Measurements from ENCODE around the gene RHOD. TPM values are rescaled to one million over a fixed set of nuclear protein-coding genes. Genes with fewer than 3 reads are reported as not detected.

Gene RHOD
- total RNA-seq, 1 experiment from 2014 or later: 190 TPM

- TF ChIP-seq CTCF (IDR thresholded peaks at IDR 0.05; ENCODE audit: unreplicated experiment): no peak
- ChIA-PET POLR2A (no interaction called here), CTCF (no interaction called here)
- peaks cover 25% of the 10 kb centered on the region for H3K4me1 Mint-ChIP-seq (ENCODE audit: insufficient read depth, unreplicated experiment)
- intact Hi-C loops (cut with micrococcal nuclease): loop anchor here (5.0 kb wide), 1 partner anchor 51 kb away; no protein-coding TSS in a partner anchor
- peak overlapping the region; percentile 29 for H3K27ac Mint-ChIP-seq (ENCODE audit: low read depth, unreplicated experiment)
- H3K9me3 Mint-ChIP-seq (ENCODE audit: unreplicated experiment): no peaks in the 10 kb centered on the region
- peak; percentile 94 for DNase-seq (ENCODE audit: unreplicated experiment)
- no TSS peak for BruUV-seq (replicated peaks)
- no peaks in the 10 kb centered on the region for H3K27me3 Mint-ChIP-seq (ENCODE audit: insufficient read depth, unreplicated experiment)
- no peaks in the 10 kb centered on the region for H3K36me3 Mint-ChIP-seq (ENCODE audit: insufficient read depth, unreplicated experiment)
- no peak overlapping the region for H3K4me3 Mint-ChIP-seq (ENCODE audit: unreplicated experiment)
Observed at GRCh38 chr11:67033661-67034166, 22.9 kb upstream of the RHOD start.

- Mint-ChIP-seq H3K4me1 (ENCODE audit: insufficient read depth, unreplicated experiment) (peaks cover 25% of the 10 kb centered on the region), H3K36me3 (ENCODE audit: insufficient read depth, unreplicated experiment) (no peaks in the 10 kb centered on the region), H3K27ac (ENCODE audit: low read depth, unreplicated experiment) (no peak overlapping the region), H3K27me3 (ENCODE audit: insufficient read depth, unreplicated experiment) (no peaks in the 10 kb centered on the region), H3K9me3 (ENCODE audit: unreplicated experiment) (no peaks in the 10 kb centered on the region), H3K4me3 (ENCODE audit: unreplicated experiment) (no peak overlapping the region)
- BruUV-seq (replicated peaks): no TSS peak
- intact Hi-C loops (cut with micrococcal nuclease): loop anchor here (5.0 kb wide), 1 partner anchor 52 kb away; no protein-coding TSS in a partner anchor
- TF ChIP-seq CTCF (IDR thresholded peaks at IDR 0.05; ENCODE audit: unreplicated experiment): no peak
- DNase-seq (ENCODE audit: unreplicated experiment): no peak
- POLR2A ChIA-PET: no interaction called here
- CTCF ChIA-PET: no interaction called here
Observed at GRCh38 chr11:67034350-67034749, 22.3 kb upstream of the RHOD start.

GRCh38 chr11:67040147-67040546 lies 16.5 kb upstream of the RHOD start:
- H3K27ac Mint-ChIP-seq (ENCODE audit: low read depth, unreplicated experiment): no peak overlapping the region
- DNase-seq (ENCODE audit: unreplicated experiment): no peak
- TF ChIP-seq CTCF (IDR thresholded peaks at IDR 0.05; ENCODE audit: unreplicated experiment): no peak
- no TSS peak for BruUV-seq (replicated peaks)
- H3K4me3 Mint-ChIP-seq (ENCODE audit: unreplicated experiment): no peak overlapping the region
- intact Hi-C loops (cut with micrococcal nuclease): no loop called here
- peaks cover 14% of the 10 kb centered on the region for H3K27me3 Mint-ChIP-seq (ENCODE audit: insufficient read depth, unreplicated experiment)
- CTCF ChIA-PET: interaction anchor here (0.5 to 1.1 kb wide), 2 partner anchors 134 to 378 kb away, joined by 3 read pairs; no protein-coding TSS in a partner anchor
- H3K9me3 Mint-ChIP-seq (ENCODE audit: unreplicated experiment): no peaks in the 10 kb centered on the region
- H3K36me3 Mint-ChIP-seq (ENCODE audit: insufficient read depth, unreplicated experiment): peaks cover 9% of the 10 kb centered on the region
- peaks cover under 1% of the 10 kb centered on the region for H3K4me1 Mint-ChIP-seq (ENCODE audit: insufficient read depth, unreplicated experiment)
- POLR2A ChIA-PET: no interaction called here

- POLR2A ChIA-PET: no interaction called here
- no peak for DNase-seq (ENCODE audit: unreplicated experiment)
Observed at GRCh38 chr11:67041602-67042001, 15.0 kb upstream of the RHOD start.

More at GRCh38 chr11:67041602-67042001, 15.0 kb upstream of the RHOD start:
- H3K4me3 Mint-ChIP-seq (ENCODE audit: unreplicated experiment): no peak overlapping the region
- no peak overlapping the region for H3K27ac Mint-ChIP-seq (ENCODE audit: low read depth, unreplicated experiment)
- TF ChIP-seq CTCF (IDR thresholded peaks at IDR 0.05; ENCODE audit: unreplicated experiment): no peak
- no peaks in the 10 kb centered on the region for H3K9me3 Mint-ChIP-seq (ENCODE audit: unreplicated experiment)
- peaks cover 5% of the 10 kb centered on the region for H3K4me1 Mint-ChIP-seq (ENCODE audit: insufficient read depth, unreplicated experiment)
- H3K27me3 Mint-ChIP-seq (ENCODE audit: insufficient read depth, unreplicated experiment): peaks cover 14% of the 10 kb centered on the region
- no TSS peak for BruUV-seq (replicated peaks)
- CTCF ChIA-PET: no interaction called here
- H3K36me3 Mint-ChIP-seq (ENCODE audit: insufficient read depth, unreplicated experiment): peaks cover 9% of the 10 kb centered on the region
- intact Hi-C loops (cut with micrococcal nuclease): no loop called here
